T-helper 1 cell treated with Interleukin-12 subunit alpha and Interleukin-12 subunit beta and Interleukin-4 antibody, amounts not matched to agents 30 μg/mL and 1 μg/mL, for 36 hours (primary cell): Measurements from ENCODE around the gene MCF2L2.
A peak's percentile ranks its signal among the peaks of the same experiment; 100 is the strongest.
"Not testable (repeated sequence)": the region's sequence is repeated elsewhere in the genome, so short reads cannot be mapped to it uniquely, and the experiment has no call there.

Experiments used
- H3K27ac Mint-ChIP-seq: one replicate; pipeline ENCODE4 v1.8.0; 2021; ENCODE audit warnings: mild to moderate bottlenecking, mixed read lengths
- H3K27me3 Mint-ChIP-seq: one replicate; pipeline ENCODE4 v1.8.0; 2021; ENCODE audit warnings: low read depth, mixed read lengths
- H3K36me3 Mint-ChIP-seq: one replicate; pipeline ENCODE4 v1.8.0; 2021; ENCODE audit warnings: low read depth, mixed read lengths
- H3K4me1 Mint-ChIP-seq: one replicate; pipeline ENCODE4 v1.8.0; 2021; ENCODE audit warnings: low read depth, mixed read lengths
- H3K4me3 Mint-ChIP-seq: one replicate; pipeline ENCODE4 v1.8.0; 2021; ENCODE audit warnings: mild to moderate bottlenecking, moderate library complexity, mixed read lengths
- H3K9me3 Mint-ChIP-seq: one replicate; pipeline ENCODE4 v1.8.0; 2021; ENCODE audit warnings: mixed read lengths

MCF2L2 gene

GRCh38 chr3:183437061-183437460, 8.6 kb upstream of the MCF2L2 start:
- H3K9me3 Mint-ChIP-seq, result peaks cover 3% of the 10 kb centered on the region
- no peaks in the 10 kb centered on the region for H3K36me3 Mint-ChIP-seq
- H3K27ac Mint-ChIP-seq, result no peak overlapping the region
- H3K4me3 Mint-ChIP-seq, result no peak overlapping the region
- H3K4me1 Mint-ChIP-seq, result peaks cover 35% of the 10 kb centered on the region
- H3K27me3 Mint-ChIP-seq, result no peaks in the 10 kb centered on the region

- no peaks in the 10 kb centered on the region for H3K9me3 Mint-ChIP-seq
- no peaks in the 10 kb centered on the region for H3K27me3 Mint-ChIP-seq
- no peak overlapping the region for H3K4me3 Mint-ChIP-seq
- peaks cover 35% of the 10 kb centered on the region for H3K4me1 Mint-ChIP-seq
- no peaks in the 10 kb centered on the region for H3K36me3 Mint-ChIP-seq
- H3K27ac Mint-ChIP-seq, result peak overlapping the region; percentile 2
These were observed 7.2 kb upstream of the MCF2L2 start for GRCh38 chr3:183435661-183436060.

GRCh38 chr3:183434992-183435391, 6.6 kb upstream of the MCF2L2 start:
- no peak overlapping the region for H3K4me3 Mint-ChIP-seq
- no peaks in the 10 kb centered on the region for H3K9me3 Mint-ChIP-seq
- no peaks in the 10 kb centered on the region for H3K27me3 Mint-ChIP-seq
- no peaks in the 10 kb centered on the region for H3K36me3 Mint-ChIP-seq
- no peak overlapping the region for H3K27ac Mint-ChIP-seq
- peaks cover 35% of the 10 kb centered on the region for H3K4me1 Mint-ChIP-seq

- H3K9me3 Mint-ChIP-seq, result no peaks in the 10 kb centered on the region
- no peak overlapping the region for H3K4me3 Mint-ChIP-seq
- peak overlapping the region; percentile 28 for H3K27ac Mint-ChIP-seq
- no peaks in the 10 kb centered on the region for H3K27me3 Mint-ChIP-seq
- no peaks in the 10 kb centered on the region for H3K36me3 Mint-ChIP-seq
- H3K4me1 Mint-ChIP-seq, result peaks cover 32% of the 10 kb centered on the region
These were observed 6.1 kb upstream of the MCF2L2 start for GRCh38 chr3:183434503-183434902.

- Mint-ChIP-seq H3K4me1 (peaks cover 20% of the 10 kb centered on the region), H3K4me3 (no peak overlapping the region), H3K27ac (peak overlapping the region; percentile 28), H3K9me3 (no peaks in the 10 kb centered on the region), H3K36me3 (peaks cover 2% of the 10 kb centered on the region), H3K27me3 (peaks cover 5% of the 10 kb centered on the region)
These were observed 2.0 kb upstream of the MCF2L2 start for GRCh38 chr3:183430325-183430957.

- H3K9me3 Mint-ChIP-seq, result no peaks in the 10 kb centered on the region
- H3K4me3 Mint-ChIP-seq, result peak overlapping the region; percentile 74
- H3K27me3 Mint-ChIP-seq, result peaks cover 5% of the 10 kb centered on the region
- peaks cover 2% of the 10 kb centered on the region for H3K36me3 Mint-ChIP-seq
- no peak overlapping the region for H3K27ac Mint-ChIP-seq
- H3K4me1 Mint-ChIP-seq, result peaks cover 15% of the 10 kb centered on the region
These were observed 458 bp downstream of the MCF2L2 start for GRCh38 chr3:183427876-183428446.

- Mint-ChIP-seq H3K36me3 (peaks cover 2% of the 10 kb centered on the region), H3K9me3 (peaks cover 1% of the 10 kb centered on the region), H3K27ac (no peak overlapping the region), H3K4me1 (peaks cover 15% of the 10 kb centered on the region), H3K27me3 (peaks cover 5% of the 10 kb centered on the region), H3K4me3 (peak overlapping the region; percentile 74)
These were observed 1.1 kb downstream of the MCF2L2 start for GRCh38 chr3:183427196-183427875.

GRCh38 chr3:183418807-183419206, 9.6 kb downstream of the MCF2L2 start:
- Mint-ChIP-seq H3K9me3 (peaks cover 52% of the 10 kb centered on the region), H3K36me3 (peaks cover 16% of the 10 kb centered on the region), H3K27me3 (peaks cover 22% of the 10 kb centered on the region)
- not testable (repeated sequence) for H3K4me1 Mint-ChIP-seq, H3K27ac Mint-ChIP-seq, H3K4me3 Mint-ChIP-seq

GRCh38 chr3:183411216-183411922, 17.1 kb downstream of the MCF2L2 start:
- Mint-ChIP-seq H3K27me3 (peaks cover 19% of the 10 kb centered on the region), H3K9me3 (peaks cover 1% of the 10 kb centered on the region), H3K27ac (no peak overlapping the region), H3K36me3 (no peaks in the 10 kb centered on the region), H3K4me3 (no peak overlapping the region), H3K4me1 (no peaks in the 10 kb centered on the region)

- no peaks in the 10 kb centered on the region for H3K36me3 Mint-ChIP-seq
- peaks cover 19% of the 10 kb centered on the region for H3K27me3 Mint-ChIP-seq
- H3K4me3 Mint-ChIP-seq, result no peak overlapping the region
- no peaks in the 10 kb centered on the region for H3K4me1 Mint-ChIP-seq
- no peak overlapping the region for H3K27ac Mint-ChIP-seq
- no peaks in the 10 kb centered on the region for H3K9me3 Mint-ChIP-seq
These were observed 17.7 kb downstream of the MCF2L2 start for GRCh38 chr3:183410759-183411158.

- Mint-ChIP-seq H3K27me3 (peaks cover 15% of the 10 kb centered on the region), H3K4me1 (no peaks in the 10 kb centered on the region), H3K9me3 (no peaks in the 10 kb centered on the region), H3K27ac (no peak overlapping the region), H3K36me3 (no peaks in the 10 kb centered on the region), H3K4me3 (no peak overlapping the region)
These were observed 18.1 kb downstream of the MCF2L2 start for GRCh38 chr3:183410280-183410679.

- Mint-ChIP-seq H3K4me3 (no peak overlapping the region), H3K36me3 (no peaks in the 10 kb centered on the region), H3K9me3 (no peaks in the 10 kb centered on the region), H3K27me3 (peaks cover 6% of the 10 kb centered on the region), H3K27ac (no peak overlapping the region), H3K4me1 (no peaks in the 10 kb centered on the region)
These were observed 19.2 kb downstream of the MCF2L2 start for GRCh38 chr3:183409219-183409618.

- peaks cover 3% of the 10 kb centered on the region for H3K4me1 Mint-ChIP-seq
- H3K27me3 Mint-ChIP-seq, result no peaks in the 10 kb centered on the region
- no peaks in the 10 kb centered on the region for H3K9me3 Mint-ChIP-seq
- no peaks in the 10 kb centered on the region for H3K36me3 Mint-ChIP-seq
- no peak overlapping the region for H3K27ac Mint-ChIP-seq
- no peak overlapping the region for H3K4me3 Mint-ChIP-seq
These were observed 26.7 kb downstream of the MCF2L2 start for GRCh38 chr3:183401678-183402077.

GRCh38 chr3:183400352-183400751, 28.1 kb downstream of the MCF2L2 start:
- no peak overlapping the region for H3K4me3 Mint-ChIP-seq
- peaks cover 3% of the 10 kb centered on the region for H3K4me1 Mint-ChIP-seq
- no peaks in the 10 kb centered on the region for H3K36me3 Mint-ChIP-seq
- H3K9me3 Mint-ChIP-seq, result no peaks in the 10 kb centered on the region
- H3K27me3 Mint-ChIP-seq, result no peaks in the 10 kb centered on the region
- H3K27ac Mint-ChIP-seq, result no peak overlapping the region
